ENCODE data around the gene CUL4B. TPM values are rescaled to one million over a fixed set of nuclear protein-coding genes. Genes with fewer than 3 reads are reported as not detected.

CUL4B gene
- total RNA-seq, 1 experiment from 2014 or later = 44.7 TPM

GRCh38 chrX:120534413-120535205 is 26.2 kb downstream of the CUL4B start:
- BruUV-seq (replicated peaks) = no TSS peak
- Histone ChIP-seq H3K36me3 (ENCODE audit: insufficient read depth, low read length, poor library complexity, severe bottlenecking) (peaks cover 42% of the 10 kb centered on the region), H3K4me3 (ENCODE audit: low read depth, low read length, poor library complexity, severe bottlenecking) (no peak overlapping the region), H3K4me1 (ENCODE audit: insufficient read depth, low read length, poor library complexity, severe bottlenecking) (no peaks in the 10 kb centered on the region), H3K27ac (ENCODE audit: low read depth, low read length, poor library complexity, severe bottlenecking) (no peak overlapping the region), H3K9me3 (ENCODE audit: low read depth, low read length, poor library complexity, severe bottlenecking) (no peaks in the 10 kb centered on the region), H3K27me3 (replicated peaks; ENCODE audit: insufficient read depth, low read depth, low read length, poor library complexity) (no peaks in the 10 kb centered on the region)
- TF ChIP-seq EZH2 (IDR thresholded peaks at IDR 0.05; ENCODE audit: borderline replicate concordance, low read depth, low read length, poor library complexity, severe bottlenecking) (no peak), CTCF (conservative IDR thresholded peaks at IDR 0.05; ENCODE audit: low read depth, low read length) (no peak)
- ChIA-PET CTCF (no interaction called here), POLR2A (ENCODE audit: low non-redundant PET) (no interaction called here)
- intact Hi-C loops (cut with micrococcal nuclease; ENCODE audit: unreplicated experiment) = no loop called here
- no peak for DNase-seq (ENCODE audit: low spot score)

DNA sequence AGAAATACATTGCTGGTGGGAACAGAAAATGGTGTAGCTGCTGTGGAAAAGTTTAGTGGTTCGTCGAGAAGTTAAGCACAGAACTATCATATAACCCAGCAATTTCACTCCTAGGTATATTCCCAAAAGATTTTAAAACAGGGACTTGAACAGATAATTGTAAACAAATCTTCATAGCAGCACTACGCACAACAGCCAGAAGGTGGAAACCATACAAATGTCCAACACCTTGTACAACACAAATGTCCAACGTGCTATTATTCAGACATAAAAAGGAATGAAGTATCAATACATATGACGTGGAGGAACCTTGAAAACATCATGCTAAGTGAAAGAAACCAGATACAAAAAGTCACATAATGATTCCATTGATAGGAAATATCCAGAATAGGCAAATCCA is 37.9 kb downstream of the CUL4B start:
- ChIA-PET POLR2A (ENCODE audit: low non-redundant PET) (no interaction called here), CTCF (no interaction called here)
- Histone ChIP-seq H3K4me3 (ENCODE audit: low read depth, low read length, poor library complexity, severe bottlenecking) (no peak overlapping the region), H3K4me1 (ENCODE audit: insufficient read depth, low read length, poor library complexity, severe bottlenecking) (no peaks in the 10 kb centered on the region), H3K27ac (ENCODE audit: low read depth, low read length, poor library complexity, severe bottlenecking) (no peak overlapping the region), H3K9me3 (ENCODE audit: low read depth, low read length, poor library complexity, severe bottlenecking) (no peaks in the 10 kb centered on the region), H3K27me3 (replicated peaks; ENCODE audit: insufficient read depth, low read depth, low read length, poor library complexity) (no peaks in the 10 kb centered on the region), H3K36me3 (ENCODE audit: insufficient read depth, low read length, poor library complexity, severe bottlenecking) (no peaks in the 10 kb centered on the region)
- no peak for DNase-seq (ENCODE audit: low spot score)
- TF ChIP-seq CTCF (conservative IDR thresholded peaks at IDR 0.05; ENCODE audit: low read depth, low read length) (no peak), EZH2 (IDR thresholded peaks at IDR 0.05; ENCODE audit: borderline replicate concordance, low read depth, low read length, poor library complexity, severe bottlenecking) (no peak)
- intact Hi-C loops (cut with micrococcal nuclease; ENCODE audit: unreplicated experiment) = no loop called here
- no TSS peak for BruUV-seq (replicated peaks)

- TF ChIP-seq EZH2 (IDR thresholded peaks at IDR 0.05; ENCODE audit: borderline replicate concordance, low read depth, low read length, poor library complexity, severe bottlenecking) = no peak
- no peak for TF ChIP-seq CTCF (conservative IDR thresholded peaks at IDR 0.05; ENCODE audit: low read depth, low read length)
- H3K36me3 ChIP-seq (ENCODE audit: insufficient read depth, low read length, poor library complexity, severe bottlenecking) = no peaks in the 10 kb centered on the region
- no TSS peak for BruUV-seq (replicated peaks)
- DNase-seq (ENCODE audit: low spot score) = no peak
- ChIA-PET CTCF (no interaction called here), POLR2A (ENCODE audit: low non-redundant PET) (no interaction called here)
- intact Hi-C loops (cut with micrococcal nuclease; ENCODE audit: unreplicated experiment) = no loop called here
- H3K27me3 ChIP-seq (replicated peaks; ENCODE audit: insufficient read depth, low read depth, low read length, poor library complexity) = no peaks in the 10 kb centered on the region
- no peak overlapping the region for H3K27ac ChIP-seq (ENCODE audit: low read depth, low read length, poor library complexity, severe bottlenecking)
- no peaks in the 10 kb centered on the region for H3K9me3 ChIP-seq (ENCODE audit: low read depth, low read length, poor library complexity, severe bottlenecking)
- no peaks in the 10 kb centered on the region for H3K4me1 ChIP-seq (ENCODE audit: insufficient read depth, low read length, poor library complexity, severe bottlenecking)
- H3K4me3 ChIP-seq (ENCODE audit: low read depth, low read length, poor library complexity, severe bottlenecking) = no peak overlapping the region
Measured at GRCh38 chrX:120517936-120518335, 42.8 kb downstream of the CUL4B start.
